DMS79 treated with DMSO at 0.1 percent for 48 hours (cell line): ENCODE data around the gene ARL14EP.

ENCODE experiments used
- DNase-seq: peaks from one replicate; lab custom pipeline; 2025; lab: John Stamatoyannopoulos, UW

ARL14EP gene

DNA sequence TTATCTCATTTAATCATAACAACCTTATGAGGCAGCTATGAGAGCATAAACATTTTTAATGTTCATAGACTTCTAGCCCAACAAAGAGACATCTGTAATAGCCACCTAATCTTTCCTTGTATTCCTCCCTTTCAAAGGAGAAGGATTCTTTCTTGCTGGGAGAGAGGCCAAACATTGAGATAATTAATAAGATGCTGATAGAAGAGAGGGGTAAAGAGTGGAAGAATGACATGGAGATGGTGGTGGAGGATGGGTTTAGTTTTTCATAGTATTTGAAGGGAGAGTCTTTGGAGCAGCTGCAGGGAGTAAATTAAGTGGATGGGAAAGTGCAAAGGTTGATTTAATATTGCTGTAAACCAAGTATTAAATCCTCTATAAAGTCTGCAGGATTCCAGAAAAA lies 57.9 kb downstream of the ARL14EP start:
- no peak for DNase-seq

DNA sequence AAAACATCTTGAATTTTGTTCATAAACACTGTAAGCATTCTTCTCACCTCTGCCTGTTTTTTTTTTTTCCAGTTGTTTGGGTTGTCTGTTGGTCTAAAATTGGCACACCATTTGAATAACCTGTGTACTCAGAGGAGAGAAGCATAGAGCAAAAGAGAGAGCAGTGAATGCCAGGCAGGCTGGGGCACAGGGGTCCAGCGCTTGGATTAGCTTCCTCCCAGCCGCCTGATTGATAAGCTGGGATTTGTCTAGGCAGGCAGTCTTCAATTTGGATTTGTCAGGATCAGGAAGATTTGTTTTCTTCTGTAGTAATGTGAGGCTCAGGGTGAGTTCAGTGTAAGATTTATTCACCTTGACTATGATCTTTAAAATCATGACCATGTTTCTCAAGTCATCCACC lies 59.0 kb downstream of the ARL14EP start:
- DNase-seq, result no peak
